ENCODE measurements around the gene SLC49A3. TPM values are rescaled to one million over a fixed set of nuclear protein-coding genes. Genes with fewer than 3 reads are reported as not detected.
A peak's percentile ranks its signal among the peaks of the same experiment; 100 is the strongest.

SLC49A3 gene
- total RNA-seq, 4 donors from 2014 or later, result 5.9 to 18.0 (median 14.3) TPM

DNA sequence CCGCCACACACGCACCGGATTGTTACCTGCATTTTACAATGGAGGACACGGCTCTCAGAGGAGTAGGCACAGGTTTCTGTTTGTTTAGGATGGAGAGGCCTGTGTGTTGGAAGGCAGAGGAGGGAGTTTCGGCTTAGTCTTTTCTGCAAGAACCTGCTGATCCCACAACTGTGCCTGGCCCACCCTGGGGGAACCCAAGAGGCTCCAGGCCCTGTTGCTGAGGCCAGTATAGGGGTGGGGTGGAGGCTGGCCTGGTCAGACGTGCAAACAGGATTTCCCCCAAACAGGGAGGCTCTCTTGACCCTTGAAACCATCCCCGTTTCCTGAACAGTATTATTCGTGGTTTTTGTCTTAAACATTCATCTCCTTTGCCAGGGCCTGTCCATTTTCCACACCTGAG lies 772 bp upstream of the SLC49A3 start:
- Histone ChIP-seq H3K4me1 (peaks cover 0 to 37% (median 14%) of the 10 kb centered on the region in 4 donors), H3K36me3 (no peaks in the 10 kb centered on the region), H3K27me3 (peaks cover 0 to 11% of the 10 kb centered on the region in 2 donors), H3K27ac (peak overlapping the region in 3 of 4 donors; percentile 76 to 87 (median 82)), H3K4me3 (peak overlapping the region in 2 of 4 donors; percentile 21 to 55), H3K9me3 (no peaks in the 10 kb centered on the region)
- TF ChIP-seq CTCF (IDR thresholded peaks at IDR 0.05) (no peak), EP300 (IDR thresholded peaks at IDR 0.05) (no peak), POLR2A (IDR thresholded peaks at IDR 0.05) (no peak)
- WGBS, 2 donors, result 83 to 84% methylated on average over 7 to 8 of the region's 8 CpGs
- DNase-seq (ENCODE audit: low spot score in 2 of 2), result no peak

- TF ChIP-seq CTCF (IDR thresholded peaks at IDR 0.05), result no peak
- TF ChIP-seq EP300 (IDR thresholded peaks at IDR 0.05), result no peak
- TF ChIP-seq POLR2A (IDR thresholded peaks at IDR 0.05), result no peak
- Histone ChIP-seq H3K4me3 (peak overlapping the region; percentile 21 to 55 (median 38)), H3K27me3 (peaks cover 0 to 6% of the 10 kb centered on the region in 2 donors), H3K4me1 (peaks cover 0 to 48% (median 14%) of the 10 kb centered on the region in 4 donors), H3K36me3 (no peaks in the 10 kb centered on the region), H3K27ac (peak overlapping the region; percentile 57 to 87 (median 79)), H3K9me3 (no peaks in the 10 kb centered on the region)
- DNase-seq (ENCODE audit: low spot score in 2 of 2), result no peak
- 83 to 92% methylated on average over 12 to 16 of the region's 26 CpGs for WGBS, 2 donors
Observed at GRCh38 chr4:687971-688853, 739 bp downstream of the SLC49A3 start.

- Histone ChIP-seq H3K36me3 (no peaks in the 10 kb centered on the region), H3K27ac (peak overlapping the region in 3 of 4 donors; percentile 76 to 87 (median 82)), H3K9me3 (no peaks in the 10 kb centered on the region), H3K27me3 (peaks cover 0 to 6% of the 10 kb centered on the region in 2 donors), H3K4me1 (peaks cover 0 to 52% (median 14%) of the 10 kb centered on the region in 4 donors), H3K4me3 (peak overlapping the region in 1 of 4 donors; percentile 32)
- TF ChIP-seq EP300 (IDR thresholded peaks at IDR 0.05), result peak in 1 of 2 donors; percentile 53
- TF ChIP-seq POLR2A (IDR thresholded peaks at IDR 0.05), result peak in 1 of 2 donors; percentile 21
- TF ChIP-seq CTCF (IDR thresholded peaks at IDR 0.05), result no peak
- 67 to 74% methylated on average over 21 to 30 of the region's 38 CpGs for WGBS, 2 donors
- DNase-seq (ENCODE audit: low spot score in 2 of 2), result peak; percentile 80 to 81
Observed at GRCh38 chr4:687048-687970, 1.6 kb downstream of the SLC49A3 start.

- Histone ChIP-seq H3K27ac (peak overlapping the region in 3 of 4 donors; percentile 45 to 82 (median 58)), H3K36me3 (no peaks in the 10 kb centered on the region), H3K4me3 (no peak overlapping the region), H3K9me3 (no peaks in the 10 kb centered on the region), H3K4me1 (peaks cover 0 to 58% (median 14%) of the 10 kb centered on the region in 4 donors), H3K27me3 (peaks cover 0 to 6% of the 10 kb centered on the region in 2 donors)
- DNase-seq (ENCODE audit: low spot score in 2 of 2), result no peak
- 87 to 91% methylated on average over 17 to 27 of the region's 31 CpGs for WGBS, 2 donors
- no peak for TF ChIP-seq CTCF (IDR thresholded peaks at IDR 0.05)
- TF ChIP-seq EP300 (IDR thresholded peaks at IDR 0.05), result no peak
- TF ChIP-seq POLR2A (IDR thresholded peaks at IDR 0.05), result no peak
Observed at GRCh38 chr4:686413-687040, 2.4 kb downstream of the SLC49A3 start.

Data from tibial nerve (tissue), 4 donors.